Endothelial cell of umbilical vein (primary cell): ENCODE results near the gene EYS. TPM values are rescaled to one million over a fixed set of nuclear protein-coding genes. Genes with fewer than 3 reads are reported as not detected.

Experiments
- BruUV-seq: library from RNA; stranded (reverse); fragments of 400-500 nt; replicated peaks from 2 replicates; lab custom pipeline; 2021; lab: Mats Ljungman, UMichigan
- CTCF ChIA-PET: fragments of 300-600, 350-600 bp; sonication (Branson Sonifier 250); formaldehyde crosslinking; loops from one replicate; lab custom pipeline; 2021; ENCODE audit warnings: antibody characterized with exemption, inconsistent platforms; lab: Charles Lee
- POLR2A ChIA-PET: fragments of 300-600, 350-600 bp; sonication (Branson Sonifier 250); formaldehyde crosslinking; loops from one replicate; lab custom pipeline; 2021; ENCODE audit warnings: antibody characterized with exemption, inconsistent platforms; lab: Charles Lee
- DNase-seq: peaks from one replicate; pipeline ENCODE4 v3.0.0-alpha.2; 2011; ENCODE audit warnings: low read depth, low spot score
- FAIRE-seq: peaks from 2 replicates; lab custom pipeline; 2011; peaks lifted over from hg19 to GRCh38; lab: Jason Lieb, UNC
- H2AFZ ChIP-seq: 2 replicates; pipeline ENCODE4 v1.6.0; 2012; ENCODE audit warnings: low read depth, low read length, control low read depth, inconsistent platforms
- H3K27ac ChIP-seq: 2 replicates; pipeline ENCODE4 v1.5.1; 2011; ENCODE audit warnings: low read depth, mild to moderate bottlenecking, control low read depth, low read length, moderate library complexity; ENCODE audit not compliant: insufficient read depth
- H3K27me3 ChIP-seq, 2 experiments: 2 replicates each; pipeline versions ENCODE4 v1.6.0 to v1.6.1; 2011; ENCODE audit warnings: low read length in 2 of 2, mixed read lengths in 1 of 2; ENCODE audit not compliant: control insufficient read depth in 2 of 2, insufficient read depth in 2 of 2
- H3K36me3 ChIP-seq, 2 experiments: 2 replicates in 1 of 2; 3 replicates in 1 of 2; pipeline ENCODE4 v1.5.1; 2011; ENCODE audit warnings: low read length in 2 of 2, mild to moderate bottlenecking in 1 of 2, moderate library complexity in 1 of 2; ENCODE audit not compliant: control insufficient read depth in 2 of 2, insufficient read depth in 2 of 2; ENCODE audit errors: extremely low read depth in 1 of 2
- H3K4me1 ChIP-seq: 3 replicates; pipeline ENCODE4 v1.5.1; 2011; ENCODE audit warnings: mild to moderate bottlenecking, low read length; ENCODE audit not compliant: control insufficient read depth, insufficient read depth; ENCODE audit errors: extremely low read depth
- H3K4me2 ChIP-seq: 2 replicates; pipeline ENCODE4 v1.6.1; 2011; ENCODE audit warnings: low read length, control low read depth, mixed read lengths; ENCODE audit not compliant: insufficient read depth
- H3K4me3 ChIP-seq, 3 experiments: fragments of 200-600 bp in 1 of 3; sonication (generic), shearing (Covaris generic) in 1 of 3; replicated peaks in 1 of 3; 2 replicates each; pipeline ENCODE4 v1.5.1; 2011 to 2016; ENCODE audit warnings: control low read depth in 3 of 3, low read length in 3 of 3, mild to moderate bottlenecking in 2 of 3, inconsistent platforms in 1 of 3, low read depth in 1 of 3, moderate library complexity in 1 of 3; ENCODE audit not compliant: insufficient read depth in 1 of 3
- H3K79me2 ChIP-seq: 2 replicates; pipeline ENCODE4 v1.6.0; 2012; ENCODE audit warnings: low read length, inconsistent platforms; ENCODE audit not compliant: control insufficient read depth, insufficient read depth
- H3K9ac ChIP-seq: replicated peaks from 2 replicates; pipeline ENCODE3; 2011; ENCODE audit warnings: low read length, control low read depth; ENCODE audit not compliant: insufficient read depth; ENCODE audit errors: extremely low read depth
- H3K9me1 ChIP-seq: replicated peaks from 3 replicates; pipeline ENCODE4 v1.6.0; 2011; ENCODE audit warnings: mild to moderate bottlenecking, low read length; ENCODE audit not compliant: control insufficient read depth, insufficient read depth; ENCODE audit errors: extremely low read depth
- H3K9me3 ChIP-seq: replicated peaks from 2 replicates; pipeline ENCODE4 v1.5.1; 2012; ENCODE audit warnings: low read length, inconsistent platforms; ENCODE audit not compliant: control insufficient read depth, insufficient read depth
- H4K20me1 ChIP-seq: replicated peaks from 2 replicates; pipeline ENCODE3; 2011; ENCODE audit warnings: mild to moderate bottlenecking, low read length; ENCODE audit not compliant: control insufficient read depth, insufficient read depth; ENCODE audit errors: extremely low read depth
- CTCF ChIP-seq, 2 donors: IDR thresholded peaks; 1 replicate in 1 of 2; 2 replicates in 1 of 2; pipeline ENCODE4 v1.5.1; 2011; ENCODE audit warnings: low read length in 2 of 2, mild to moderate bottlenecking in 2 of 2, moderate library complexity in 2 of 2, control low read depth in 1 of 2, inconsistent platforms in 1 of 2, low read depth in 1 of 2; ENCODE audit not compliant: insufficient read depth in 1 of 2; ENCODE audit errors: extremely low read depth in 1 of 2
- EZH2 ChIP-seq: IDR thresholded peaks from 2 replicates; pipeline ENCODE4 v1.6.1; 2012; ENCODE audit warnings: borderline replicate concordance, low read depth, mild to moderate bottlenecking, moderate library complexity, low read length, inconsistent platforms; ENCODE audit not compliant: severe bottlenecking
- FOS ChIP-seq: IDR thresholded peaks from 2 replicates; pipeline ENCODE4 v1.6.1; 2011; ENCODE audit warnings: mild to moderate bottlenecking, low read length, moderate library complexity, borderline replicate concordance; ENCODE audit not compliant: insufficient read depth
- GATA2 ChIP-seq: IDR thresholded peaks from 2 replicates; pipeline ENCODE4 v1.7.0; 2011; ENCODE audit warnings: low read depth, mild to moderate bottlenecking, moderate library complexity, mixed read lengths, low read length; ENCODE audit not compliant: insufficient read length, insufficient read depth
- JUN ChIP-seq: IDR thresholded peaks from 2 replicates; pipeline ENCODE4 v1.6.1; 2011; ENCODE audit warnings: borderline replicate concordance, low read depth; ENCODE audit not compliant: insufficient read length, insufficient read depth
- MAX ChIP-seq: IDR thresholded peaks from 2 replicates; pipeline ENCODE4 v1.6.1; 2011; ENCODE audit not compliant: insufficient read depth, insufficient read length
- MYC ChIP-seq: IDR thresholded peaks from one replicate; pipeline ENCODE4 v1.6.1; 2011; ENCODE audit warnings: mild to moderate bottlenecking, low read depth, low read length
- POLR2A ChIP-seq: IDR thresholded peaks from 2 replicates; pipeline ENCODE4 v1.6.1; 2012; ENCODE audit warnings: low read depth, mild to moderate bottlenecking, control low read depth, low read length
- POLR2AphosphoS5 ChIP-seq: IDR thresholded peaks from 2 replicates; pipeline ENCODE4 v1.6.1; 2012; ENCODE audit warnings: low read depth, mild to moderate bottlenecking, control low read depth, low read length, moderate library complexity; ENCODE audit not compliant: insufficient read depth
- dilution Hi-C: fragments of 300-500 bp; cut with MboI; formaldehyde crosslinking; loops from one replicate; pipeline ENCODE4 v1.15.0; 2019; ENCODE audit warnings: low sequenced_read_pairs; ENCODE audit not compliant: extremely low pct_ligation_motif_present
- intact Hi-C: fragments of 100-400 bp; cut with micrococcal nuclease; formaldehyde crosslinking; loops from one replicate; pipeline ENCODE4 v1.10.0; 2022
- polyA plus RNA-seq, 4 experiments: library from polyadenylated mRNA; depleted of rRNA in 3 of 4; stranded (reverse) in 3 of 4; unstranded in 1 of 4; fragments of >200 nt; gene quantifications; 2 replicates each; pipeline versions ENCODE4 v1.2.1 to v1.2.3, GENCODE V29; 2011 to 2012; ENCODE audit warnings: missing spikeins in 1 of 4
- total RNA-seq: library from RNA; stranded (reverse); gene quantifications from 2 replicates; pipeline ENCODE4 v1.2.3, GENCODE V29; 2021

The EYS gene
- total and polyA plus RNA-seq, 2 donors (not counting 3 experiments of a cell fraction or from before 2014, with no cell fraction given) = 0.01 to 0.27 TPM

GRCh38 chr6:64516393-64516792 lies 1190.6 kb downstream of the EYS start:
- H3K9ac ChIP-seq = no peak overlapping the region
- DNase-seq (no peak), FAIRE-seq (no peak)
- H3K4me2 ChIP-seq = no peak overlapping the region
- ChIA-PET CTCF (interaction anchor here (2.0 kb wide), 1 partner anchor 12 kb away, joined by 4 read pairs; no protein-coding TSS in a partner anchor), POLR2A (no interaction called here)
- dilution Hi-C loops (no loop called here), intact Hi-C loops (no loop called here)
- H3K27ac ChIP-seq = no peak overlapping the region
- peaks cover 15% of the 10 kb centered on the region for H3K4me1 ChIP-seq
- H3K36me3 ChIP-seq = no peaks in the 10 kb centered on the region
- no peak overlapping the region for H2AFZ ChIP-seq
- H3K27me3 ChIP-seq = no peaks in the 10 kb centered on the region
- H3K9me3 ChIP-seq = no peaks in the 10 kb centered on the region
- H3K4me3 ChIP-seq = no peak overlapping the region
- H3K79me2 ChIP-seq = no peaks in the 10 kb centered on the region
- H4K20me1 ChIP-seq = no peaks in the 10 kb centered on the region
- TF ChIP-seq CTCF (IDR thresholded peaks at IDR 0.05; ENCODE audit: extremely low read depth in 1 of 2, insufficient read depth in 1 of 2, low read depth in 1 of 2, low read length in 2 of 2) (no peak), POLR2AphosphoS5 (no peak), GATA2 (no peak), POLR2A (no peak), EZH2 (no peak), MAX (no peak), JUN (no peak), FOS (no peak), MYC (no peak)
- BruUV-seq = no TSS peak
- H3K9me1 ChIP-seq = no peaks in the 10 kb centered on the region
